Measurements from ENCODE around the gene TFF1.

The TFF1 gene

DNA sequence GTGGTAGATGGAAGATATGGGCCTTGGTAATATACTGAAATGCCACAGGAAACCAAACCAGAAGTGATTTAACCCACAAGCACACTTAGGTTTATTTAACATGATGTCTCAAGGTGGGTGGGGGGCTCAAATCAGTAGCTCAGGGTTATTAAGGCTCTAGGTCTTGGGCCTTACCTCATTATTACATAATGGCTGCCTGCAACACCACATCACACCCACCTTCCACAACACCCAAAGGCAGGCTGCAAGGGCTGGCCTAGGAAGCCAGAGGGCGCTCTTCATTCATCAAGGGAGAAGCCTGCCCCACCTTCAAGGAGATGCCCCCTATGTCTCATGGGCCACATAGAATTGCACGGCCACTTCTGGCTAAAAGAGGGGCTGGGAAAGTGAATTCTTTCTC, 6.0 kb downstream of the TFF1 start:
- no peak for DNase-seq

- no peak for DNase-seq
These were observed 7.4 kb downstream of the TFF1 start for GRCh38 chr21:42358937-42359336.

DNA sequence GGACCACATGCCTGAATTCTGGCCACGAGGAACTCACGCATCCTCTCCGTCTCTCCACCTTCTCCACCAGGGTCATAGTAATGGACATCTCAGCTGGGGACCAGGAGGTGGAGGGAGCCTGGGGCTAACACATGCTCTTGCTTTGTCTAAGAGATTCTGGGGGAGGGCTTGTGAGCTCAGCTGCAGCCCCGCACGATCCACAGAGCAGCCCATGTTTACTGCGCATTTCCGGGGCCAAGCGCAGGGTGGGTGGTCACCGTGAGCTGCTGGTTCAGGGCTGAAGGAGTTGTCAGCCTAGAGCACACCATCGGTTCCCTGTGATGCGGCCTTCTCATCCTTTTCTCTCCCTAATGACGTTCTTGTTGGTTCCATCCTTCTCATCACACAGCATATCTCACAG, 8.1 kb downstream of the TFF1 start:
- DNase-seq, result no peak

DNA sequence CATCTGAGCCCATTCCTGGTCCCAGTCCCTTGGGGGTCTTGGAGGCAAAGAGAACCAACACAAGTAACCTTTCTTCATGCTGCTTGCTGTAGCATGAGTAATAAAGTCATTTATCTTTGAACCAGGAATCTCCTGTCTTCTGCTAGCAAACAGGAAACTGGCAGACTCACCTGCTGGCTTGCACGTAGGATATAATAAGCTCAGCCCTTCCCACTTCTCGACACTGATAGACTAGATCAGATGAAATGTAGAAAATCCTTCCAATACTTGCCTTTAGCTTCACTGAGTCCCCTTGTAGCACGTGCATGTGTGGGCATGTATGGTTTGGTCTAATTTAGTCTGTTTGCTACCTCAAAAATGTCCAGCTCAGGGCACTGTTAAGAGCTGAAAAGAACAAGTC, 9.0 kb downstream of the TFF1 start:
- DNase-seq, result no peak

- DNase-seq, result no peak
These were observed 9.7 kb downstream of the TFF1 start for GRCh38 chr21:42356650-42357049.

GRCh38 chr21:42356046-42356445, 10.3 kb downstream of the TFF1 start:
- DNase-seq, result no peak

DNA sequence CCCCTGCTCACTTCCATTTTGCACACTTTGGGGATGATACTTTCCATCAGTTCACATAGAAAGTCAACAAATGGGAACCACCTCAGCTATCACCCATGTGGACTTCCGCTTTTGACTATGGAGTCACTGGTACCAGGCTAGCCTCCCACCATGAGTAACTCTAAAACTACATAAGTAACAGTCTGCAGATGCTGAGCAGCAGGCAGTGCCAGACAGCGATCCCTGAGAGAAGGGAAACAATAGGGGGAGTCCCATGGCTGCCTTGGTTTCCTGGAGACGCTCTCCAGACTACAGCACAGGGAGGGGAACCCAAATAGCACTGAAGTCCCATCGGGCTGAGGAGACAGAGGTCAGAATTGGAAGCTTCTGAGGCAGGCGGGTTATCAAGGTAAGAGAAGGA, 12.7 kb downstream of the TFF1 start:
- DNase-seq, result no peak

DNA sequence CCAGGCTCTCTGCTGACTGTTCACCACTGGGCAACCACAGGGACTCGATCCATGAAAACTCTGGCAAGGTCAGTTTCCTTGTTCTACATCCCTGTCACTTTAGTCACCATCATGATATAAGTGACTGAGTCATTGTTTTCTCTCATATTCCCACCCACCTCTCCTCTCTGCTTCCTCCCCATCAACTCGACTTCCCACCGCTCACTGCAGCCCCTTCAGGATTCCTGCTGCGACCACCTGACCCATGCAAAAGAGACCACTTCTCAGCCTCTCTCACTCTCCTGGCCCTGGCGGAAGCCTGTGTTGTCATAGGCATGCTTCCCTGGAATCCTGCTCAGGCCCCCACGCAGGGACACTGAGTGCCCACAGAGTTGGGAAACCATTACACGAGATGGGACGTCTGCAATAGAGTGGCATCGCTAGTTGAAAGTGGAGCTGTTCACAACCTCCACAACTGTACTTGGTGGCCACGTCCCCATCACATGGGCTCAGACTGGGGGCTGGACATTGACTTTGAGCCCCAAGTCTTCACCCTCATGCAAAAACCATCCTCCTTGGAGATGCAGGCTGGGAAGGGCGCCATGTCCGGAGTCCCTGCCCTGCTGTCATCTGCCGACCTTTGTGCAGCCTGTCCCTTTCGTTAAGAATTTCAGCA, 13.8 kb downstream of the TFF1 start:
- no peak for DNase-seq

DNA sequence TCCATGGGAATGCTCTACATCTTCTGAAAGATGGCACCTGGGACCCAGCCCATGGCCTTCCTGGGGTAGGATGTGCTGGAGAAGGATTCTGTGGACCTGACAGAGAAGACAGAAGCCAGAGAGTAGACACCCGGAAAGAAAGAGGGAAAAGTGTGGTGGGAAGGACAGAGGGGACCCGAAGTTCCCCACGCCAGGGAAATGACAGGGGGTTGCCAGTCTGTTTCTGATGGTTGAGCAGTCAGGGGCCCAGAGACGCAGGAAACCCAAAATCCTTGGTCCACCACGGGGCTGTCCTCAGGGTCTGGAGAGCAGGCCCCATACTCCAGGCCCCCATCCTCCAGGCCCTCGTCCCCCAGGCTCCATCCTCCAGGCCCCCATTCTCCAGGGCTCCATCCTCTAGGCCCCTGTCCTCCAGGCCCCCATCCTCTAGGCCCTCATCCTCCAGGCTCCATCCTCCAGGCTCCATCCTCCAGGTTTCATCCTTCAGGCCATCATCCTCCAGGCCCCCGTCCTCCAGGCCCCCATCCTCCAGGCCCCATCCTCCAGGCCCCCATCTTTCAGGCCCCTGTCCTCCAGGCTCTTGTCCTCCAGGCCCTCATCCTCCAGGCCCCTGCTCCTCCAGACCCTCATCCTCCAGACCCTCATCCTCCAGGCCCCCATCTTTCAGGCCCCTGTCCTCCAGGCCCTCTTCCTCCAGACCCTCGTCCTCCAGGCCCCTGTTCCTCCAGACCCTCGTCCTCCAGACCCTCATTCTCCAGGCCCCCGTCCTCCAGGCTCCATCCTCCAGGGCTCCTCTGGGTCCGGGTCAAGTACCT, 14.5 kb downstream of the TFF1 start:
- no peak for DNase-seq

GRCh38 chr21:42350927-42351426, 15.4 kb downstream of the TFF1 start, which contains the start of gene TFF2:
Gene TFF2 (minus strand): TSS chr21:42350994. CDS start chr21:42350957, 37 bp downstream.
- DNase-seq, result no peak

- no peak for DNase-seq
These were observed 15.9 kb downstream of the TFF1 start for GRCh38 chr21:42350318-42350910.

DNA sequence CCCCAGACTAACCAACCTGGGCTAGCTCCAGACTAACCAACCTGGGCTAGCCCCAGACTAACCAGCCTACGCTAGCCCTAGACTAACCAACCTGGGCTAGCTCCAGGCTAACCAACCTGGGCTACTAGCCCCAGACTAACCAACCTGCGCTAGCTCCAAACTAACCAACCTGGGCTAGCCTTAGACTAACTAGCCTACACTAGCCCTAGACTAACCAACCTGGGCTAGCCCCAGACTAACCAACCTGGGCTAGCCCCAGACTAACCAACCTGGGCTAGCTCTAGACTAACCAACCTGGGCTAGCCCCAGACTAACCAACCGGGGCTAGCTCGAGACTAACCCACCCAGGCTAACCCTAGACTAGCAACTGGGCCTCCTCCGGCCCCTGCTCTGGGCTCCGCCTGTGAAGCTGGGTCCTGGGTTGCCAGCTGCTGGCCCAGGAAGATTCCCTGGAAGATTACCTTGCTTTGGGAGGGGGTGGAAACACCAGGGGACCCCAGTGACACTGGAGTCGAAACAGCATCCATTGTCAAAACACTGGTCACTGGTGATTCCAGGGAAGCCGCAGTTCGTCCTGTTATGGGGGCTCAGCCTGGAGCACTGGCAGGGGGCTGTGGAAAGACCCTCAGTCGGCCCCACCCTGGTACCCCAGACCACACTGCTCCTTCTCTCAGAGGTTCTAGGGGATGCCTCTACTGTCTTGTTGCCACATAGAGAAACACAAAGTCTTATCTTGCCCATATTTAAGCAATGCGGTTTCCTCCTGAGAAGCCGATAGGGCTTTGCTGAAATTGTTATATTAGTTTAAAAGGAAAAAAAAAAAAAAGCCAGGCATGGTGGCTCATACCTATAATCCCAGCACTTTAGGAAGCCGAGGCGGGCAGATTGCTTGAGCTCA, 16.7 kb downstream of the TFF1 start:
- no peak for DNase-seq

GRCh38 chr21:42348762-42349161, 17.6 kb downstream of the TFF1 start:
- no peak for DNase-seq

DNA sequence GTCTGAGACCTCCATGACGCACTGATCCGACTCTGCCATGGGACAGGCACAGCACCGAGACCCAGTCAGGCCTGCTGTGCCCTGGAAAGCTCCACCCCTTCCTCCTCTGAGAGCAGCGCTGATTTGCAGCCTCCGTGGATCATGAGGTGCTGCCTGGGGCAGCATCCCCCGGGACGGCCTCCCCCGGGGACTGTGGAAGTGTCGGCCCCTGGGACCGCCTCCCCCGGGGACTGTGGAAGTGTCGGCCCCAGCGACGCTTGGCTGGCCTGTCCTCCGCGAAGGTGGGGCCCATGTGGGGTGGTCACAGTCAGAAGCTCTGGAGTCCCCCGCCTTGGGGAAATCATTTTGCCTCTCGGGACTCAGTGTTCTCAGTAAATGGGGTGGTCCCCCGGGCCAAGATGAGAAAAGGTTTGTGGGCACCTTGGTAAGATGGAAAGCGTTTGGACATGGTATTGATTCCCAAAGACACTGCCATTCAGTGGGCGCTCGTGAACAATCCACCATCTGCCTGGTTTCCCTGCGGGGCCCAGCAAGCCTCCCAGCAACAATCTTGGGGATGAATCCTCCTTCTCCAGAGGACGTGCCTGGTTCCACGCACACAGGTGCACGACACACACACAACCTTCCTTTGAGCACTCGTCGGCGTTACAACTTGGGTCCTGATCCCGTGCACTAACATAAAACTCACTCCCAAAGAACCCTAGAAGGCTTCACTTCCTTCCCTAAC, 18.6 kb downstream of the TFF1 start:
- DNase-seq, result no peak

GRCh38 chr21:42346866-42347600, 19.3 kb downstream of the TFF1 start:
- DNase-seq, result no peak

GRCh38 chr21:42346441-42346840, 19.9 kb downstream of the TFF1 start:
- DNase-seq, result no peak

- DNase-seq, result no peak
These were observed 21.7 kb downstream of the TFF1 start for GRCh38 chr21:42344631-42345030.

DNA sequence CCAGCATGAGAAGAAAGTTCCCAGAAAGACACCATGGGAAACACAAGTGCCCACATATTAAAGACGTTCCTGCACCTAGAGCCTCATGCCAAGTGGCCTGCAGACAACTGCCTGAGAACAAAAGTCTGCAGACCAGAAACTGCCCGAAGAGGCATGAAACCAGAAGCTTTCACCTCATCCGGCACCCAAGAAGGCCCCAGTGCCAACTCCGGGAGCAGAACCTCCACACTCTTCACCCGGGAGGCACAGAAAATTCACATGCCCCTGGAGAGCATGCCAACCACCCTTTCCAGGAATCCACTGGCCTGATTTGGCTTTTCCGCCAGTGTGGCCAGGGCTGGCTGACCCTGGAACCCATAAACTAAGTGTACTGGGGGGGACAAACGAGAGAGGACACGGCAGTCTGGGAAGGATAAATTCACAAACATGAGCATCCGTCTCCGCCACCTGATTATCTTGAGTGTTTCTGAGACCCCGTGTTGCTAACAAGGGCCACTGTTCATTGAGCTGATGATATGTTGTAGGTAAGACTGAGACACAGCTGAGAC, 22.3 kb downstream of the TFF1 start:
- DNase-seq, result no peak

DNA sequence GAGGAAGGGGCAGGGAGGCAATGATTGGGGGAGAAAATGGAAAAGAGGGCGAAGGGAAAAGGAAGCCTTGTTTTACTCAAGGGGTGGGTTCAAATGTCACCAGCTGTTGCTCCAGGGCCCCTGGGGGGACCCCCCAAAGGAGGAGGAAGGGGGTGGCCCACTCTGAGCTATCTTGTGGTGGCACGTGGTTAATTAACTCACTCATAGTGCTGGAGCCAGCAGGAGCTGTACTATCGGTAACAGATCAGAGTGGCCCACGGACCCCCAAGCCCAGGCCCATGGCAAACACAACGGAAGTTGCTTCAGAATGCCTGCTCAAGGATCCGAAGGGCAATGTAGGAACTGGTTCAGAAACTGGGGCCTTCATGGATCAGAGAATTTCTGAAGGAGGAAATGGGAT, 22.8 kb downstream of the TFF1 start:
- DNase-seq, result no peak

- no peak for DNase-seq
These were observed 23.2 kb downstream of the TFF1 start for GRCh38 chr21:42343101-42343500.
